Heart left ventricle (tissue), 16 donors: ENCODE measurements around the gene WWOX. TPM values are rescaled to one million over a fixed set of nuclear protein-coding genes. Genes with fewer than 3 reads are reported as not detected.

Experiments used
- ATAC-seq, 4 donors: fragments of 200-7000 bp; cut with Tn5 transposase; one replicate each; pipeline ENCODE4 v1.9.1; 2020 to 2022; ENCODE audit warnings: moderate library complexity in 4 of 4, mild to moderate bottlenecking in 3 of 4, moderate number of reproducible peaks in 1 of 4
- DNase-seq, 5 donors: peaks; one replicate each; pipeline ENCODE4 v3.0.0-alpha.2; 2020
- H3K27ac ChIP-seq, 12 donors: fragments of 200-600 bp; sonication (generic) in 4 of 12; one replicate each; pipeline versions ENCODE4 v1.5.0 to v1.8.0; 2016 to 2022; ENCODE audit warnings: mild to moderate bottlenecking in 2 of 12
- H3K27me3 ChIP-seq, 9 donors: fragments of 200-600 bp; sonication (generic) in 2 of 9; one replicate each; pipeline versions ENCODE4 v1.5.1 to v1.8.0; 2016 to 2022; ENCODE audit warnings: mild to moderate bottlenecking in 3 of 9
- H3K36me3 ChIP-seq, 9 donors: fragments of 200-600 bp; sonication (generic) in 2 of 9; one replicate each; pipeline versions ENCODE4 v1.5.0 to v1.8.0; 2018 to 2022; ENCODE audit warnings: mild to moderate bottlenecking in 2 of 9
- H3K4me1 ChIP-seq, 12 donors: fragments of 200-600 bp; sonication (generic) in 4 of 12; one replicate each; pipeline versions ENCODE4 v1.5.0 to v1.8.0; 2016 to 2022; ENCODE audit warnings: mild to moderate bottlenecking in 3 of 12
- H3K4me3 ChIP-seq, 12 donors: fragments of 200-600 bp; sonication (generic) in 4 of 12; one replicate each; pipeline versions ENCODE4 v1.5.0 to v1.8.0; 2017 to 2022; ENCODE audit warnings: mild to moderate bottlenecking in 9 of 12, moderate library complexity in 4 of 12
- H3K9me3 ChIP-seq, 12 donors: fragments of 200-600 bp; sonication (generic) in 4 of 12; one replicate each; pipeline versions ENCODE4 v1.5.0 to v1.8.0; 2016 to 2022; ENCODE audit warnings: mild to moderate bottlenecking in 1 of 12
- CTCF ChIP-seq, 12 donors: fragments of 200-600 bp; sonication (generic) in 4 of 12; IDR thresholded peaks; one replicate each; pipeline versions ENCODE4 v1.5.0 to v1.8.0; 2018 to 2022; ENCODE audit warnings: antibody characterized with exemption in 12 of 12, mild to moderate bottlenecking in 5 of 12
- POLR2A ChIP-seq, 2 donors: fragments of 450-650 bp; IDR thresholded peaks; one replicate each; pipeline ENCODE4 v1.6.1; 2017; ENCODE audit warnings: antibody characterized with exemption in 2 of 2, mild to moderate bottlenecking in 2 of 2, moderate library complexity in 2 of 2
- WGBS, 4 donors: extraction: QIAGEN DNeasy Blood & Tissue Kit in 2 of 4; methylation state at CpG; one replicate each; pipeline versions ENCODE4 v1.1.5 to v1.1.7; 2013 to 2018; 5-methylcytosine and 5-hydroxymethylcytosine counted together
- intact Hi-C, 10 donors: fragments of 100-400 bp; cut with DNase I; formaldehyde crosslinking; loops; one replicate each; pipeline versions ENCODE4 v1.11.1 to v1.14.2; 2022
- polyA plus RNA-seq, 2 donors: library from polyadenylated mRNA; stranded (reverse); fragments of 200-250 nt; gene quantifications; one replicate each; pipeline ENCODE4 v1.2.3, GENCODE V29; 2013
- total RNA-seq, 9 donors: library from RNA; depleted of rRNA in 2 of 9; stranded (reverse); fragments of >200 nt in 2 of 9; fragmentation: NEBNext Ultra II Directional in 3 of 9; extraction: Animal tissue kit (Norgen Biotek cat#: 25700) in 3 of 9; gene quantifications; one replicate each; pipeline versions ENCODE4 v1.1.0 to v1.2.4, GENCODE V29; 2016 to 2023
- donor health status: ischemic (EF 13 %, LVEDD 7.1; RV severe dilation, severe dysfunction).
- donor health status: healthy with polysubstance abuse.
- donor health status: DM: no; HTN: yes; CAD: no.
- donor health status: DM: no; HTN: no; CAD: no.
- donor health status: ischemic (EF 25% LVEDD 6.9; RV normal size, moderate dysfunction).
- donor health status: ischemic (EF 25% LVEDD 5.7; RV mildly dilated, moderate dysfunction).
- donor health status: healthy.
- donor health status: DM: yes; HTN: yes; CAD: no.
- donor health status: ischemic (EF 35%, LVEDD 5.7; RV mildly dilated, moderate dysfunction).
- donor health status: nonischemic (EF 11% LVEDD 7.7; RV severe dilation, severe dysfunction).
- donor health status: DM: yes; HTN: yes; CAD: no.
- donor health status: PGD.
- donor health status: ischemic (EF 29% LVEDD 5.4; RV normal size, mild dysfunction).
- donor health status: nonischemic (EF 23%, LVEDD 6.1; RV moderate dilation, normal function).

Gene WWOX
- total and polyA plus RNA-seq, 11 donors = 4.3 to 18.3 (median 9.1) TPM

- no peak for ATAC-seq
- TF ChIP-seq CTCF (IDR thresholded peaks at IDR 0.05) = no peak
- TF ChIP-seq POLR2A (IDR thresholded peaks at IDR 0.05) = no peak
- no peaks in the 10 kb centered on the region for H3K4me1 ChIP-seq
- intact Hi-C loops = no loop called here
- H3K36me3 ChIP-seq = no peaks in the 10 kb centered on the region
- no peak overlapping the region for H3K4me3 ChIP-seq
- H3K27ac ChIP-seq = no peak overlapping the region
- no peaks in the 10 kb centered on the region for H3K9me3 ChIP-seq
- 80 to 95% (median 94%) methylated on average over 5 to 7 of the region's 7 CpGs for WGBS, 4 donors
- DNase-seq = no peak
- no peaks in the 10 kb centered on the region for H3K27me3 ChIP-seq
Observed at GRCh38 chr16:78189121-78189520, 89.7 kb downstream of the WWOX start.

- WGBS, 4 donors = 73 to 94% (median 89%) methylated on average over 9 of the region's 9 CpGs
- TF ChIP-seq POLR2A (IDR thresholded peaks at IDR 0.05) (no peak), CTCF (IDR thresholded peaks at IDR 0.05) (no peak)
- Histone ChIP-seq H3K36me3 (no peaks in the 10 kb centered on the region), H3K27ac (no peak overlapping the region), H3K4me3 (no peak overlapping the region), H3K27me3 (no peaks in the 10 kb centered on the region), H3K4me1 (no peaks in the 10 kb centered on the region), H3K9me3 (no peaks in the 10 kb centered on the region)
- no peak for ATAC-seq
- DNase-seq = no peak
- intact Hi-C loops = no loop called here
Observed at GRCh38 chr16:78192734-78193488, 93.5 kb downstream of the WWOX start.

- ATAC-seq = no peak
- no peaks in the 10 kb centered on the region for H3K36me3 ChIP-seq
- 93 to 98% (median 96%) methylated on average over 3 of the region's 3 CpGs for WGBS, 4 donors
Observed at GRCh38 chr16:78194948-78195347, 95.5 kb downstream of the WWOX start.

GRCh38 chr16:78195797-78196196 is 96.3 kb downstream of the WWOX start:
- H3K4me3 ChIP-seq = no peak overlapping the region
- no peaks in the 10 kb centered on the region for H3K36me3 ChIP-seq
- DNase-seq (no peak), ATAC-seq (no peak)
- TF ChIP-seq CTCF (IDR thresholded peaks at IDR 0.05) (no peak), POLR2A (IDR thresholded peaks at IDR 0.05) (no peak)
- peaks cover 0 to 4% (median 0%) of the 10 kb centered on the region in 12 donors for H3K4me1 ChIP-seq
- H3K27ac ChIP-seq = no peak overlapping the region
- intact Hi-C loops = no loop called here
- 39 to 48% (median 45%) methylated on average over 4 of the region's 4 CpGs for WGBS, 4 donors
- H3K9me3 ChIP-seq = no peaks in the 10 kb centered on the region
- H3K27me3 ChIP-seq = no peaks in the 10 kb centered on the region

More at GRCh38 chr16:78194948-78195347, 95.5 kb downstream of the WWOX start:
- TF ChIP-seq POLR2A (IDR thresholded peaks at IDR 0.05) = no peak
- no peak for TF ChIP-seq CTCF (IDR thresholded peaks at IDR 0.05)
- Histone ChIP-seq H3K9me3 (no peaks in the 10 kb centered on the region), H3K27me3 (no peaks in the 10 kb centered on the region), H3K4me3 (no peak overlapping the region), H3K4me1 (no peaks in the 10 kb centered on the region), H3K27ac (no peak overlapping the region)
- DNase-seq = no peak
- intact Hi-C loops = no loop called here
